Mucosa of descending colon (tissue), 3 donors: ENCODE results near the gene NIPA2. TPM values are rescaled to one million over a fixed set of nuclear protein-coding genes. Genes with fewer than 3 reads are reported as not detected.

Source experiments
- ATAC-seq: fragments of 200-7000 bp; cut with Tn5 transposase; one replicate; pipeline ENCODE4 v1.9.1; 2020; ENCODE audit warnings: mild to moderate bottlenecking, moderate library complexity
- DNase-seq, 3 donors: peaks; one replicate each; pipeline ENCODE4 v3.0.0-alpha.2; 2020
- H3K36me3 ChIP-seq: fragments of 200-600 bp; one replicate; pipeline ENCODE4 v1.8.0; 2021; ENCODE audit warnings: low read depth, mild to moderate bottlenecking
- H3K4me1 ChIP-seq: fragments of 200-600 bp; one replicate; pipeline ENCODE4 v1.8.0; 2021; ENCODE audit warnings: low read depth, mild to moderate bottlenecking
- H3K4me3 ChIP-seq: fragments of 200-600 bp; one replicate; pipeline ENCODE4 v1.8.0; 2021; ENCODE audit warnings: mild to moderate bottlenecking
- H3K9me3 ChIP-seq: fragments of 200-600 bp; one replicate; pipeline ENCODE4 v1.8.0; 2021; ENCODE audit warnings: mild to moderate bottlenecking
- CTCF ChIP-seq: fragments of 200-600 bp; IDR thresholded peaks from one replicate; pipeline ENCODE4 v1.8.0; 2022; ENCODE audit warnings: antibody characterized with exemption, mild to moderate bottlenecking
- intact Hi-C, 2 donors: fragments of 100-400 bp; cut with DNase I in 1 of 2; cut with micrococcal nuclease in 1 of 2; formaldehyde crosslinking; loops; one replicate each; pipeline versions ENCODE4 v1.11.0 to v1.11.1; 2022; cut with DNase I, micrococcal nuclease
- total RNA-seq, 3 donors: library from RNA; stranded (reverse); fragmentation: NEBNext Ultra II Directional in 2 of 3; extraction: Animal tissue kit (Norgen Biotek cat#: 25700) in 2 of 3; gene quantifications; one replicate each; pipeline versions ENCODE4 v1.2.1 to v1.2.4, GENCODE V29; 2021 to 2023
- donor health status: DM: no; HTN: no; CAD: no; lungs with moderate emphysema.
- donor health status: DM: no; HTN: no; CAD: no.
- donor health status: DM: no; HTN: yes; CAD: no.

NIPA2 gene
- total RNA-seq, 3 donors from 2014 or later, result 50.7 to 77.7 (median 71.7) TPM

- Histone ChIP-seq H3K4me1 (no peaks in the 10 kb centered on the region), H3K4me3 (no peak overlapping the region), H3K9me3 (no peaks in the 10 kb centered on the region), H3K36me3 (no peaks in the 10 kb centered on the region)
- intact Hi-C loops, result no loop called here
- ATAC-seq (no peak), DNase-seq (no peak)
- no peak for TF ChIP-seq CTCF
These were observed 65.0 kb downstream of the NIPA2 start for GRCh38 chr15:22903427-22903826.

- TF ChIP-seq CTCF, result no peak
- intact Hi-C loops, result no loop called here
- DNase-seq (peak; percentile 77 to 81 (median 80)), ATAC-seq (peak; percentile 82)
- Histone ChIP-seq H3K36me3 (no peaks in the 10 kb centered on the region), H3K4me1 (no peaks in the 10 kb centered on the region), H3K9me3 (no peaks in the 10 kb centered on the region), H3K4me3 (no peak overlapping the region)
These were observed 65.6 kb downstream of the NIPA2 start for GRCh38 chr15:22903961-22904534.

- Histone ChIP-seq H3K9me3 (no peaks in the 10 kb centered on the region), H3K4me1 (no peaks in the 10 kb centered on the region), H3K36me3 (no peaks in the 10 kb centered on the region), H3K4me3 (no peak overlapping the region)
- no peak for DNase-seq
- no peak for TF ChIP-seq CTCF
- no peak for ATAC-seq
- intact Hi-C loops, result no loop called here
These were observed 66.3 kb downstream of the NIPA2 start for GRCh38 chr15:22904736-22905135.

GRCh38 chr15:22907161-22907950, 68.9 kb downstream of the NIPA2 start:
- H3K4me1 ChIP-seq, result no peaks in the 10 kb centered on the region
- no peaks in the 10 kb centered on the region for H3K36me3 ChIP-seq

GRCh38 chr15:22908830-22909229, 70.4 kb downstream of the NIPA2 start:
- ATAC-seq (peak; percentile 90), DNase-seq (peak in 1 of 3 donors; percentile 66)
- H3K9me3 ChIP-seq, result no peaks in the 10 kb centered on the region
- no peaks in the 10 kb centered on the region for H3K4me1 ChIP-seq
- no peaks in the 10 kb centered on the region for H3K36me3 ChIP-seq
- no peak for TF ChIP-seq CTCF
- intact Hi-C loops, result no loop called here
- no peak overlapping the region for H3K4me3 ChIP-seq

More at GRCh38 chr15:22907161-22907950, 68.9 kb downstream of the NIPA2 start:
- no peak overlapping the region for H3K4me3 ChIP-seq
- DNase-seq (no peak), ATAC-seq (no peak)
- H3K9me3 ChIP-seq, result no peaks in the 10 kb centered on the region
- intact Hi-C loops, result no loop called here
- no peak for TF ChIP-seq CTCF
